Measurements from ENCODE around the gene TCFL5. TPM values are rescaled to one million over a fixed set of nuclear protein-coding genes. Genes with fewer than 3 reads are reported as not detected.

Gene TCFL5
- 10 to 100 TPM in 3 of 12 donors, 1 to 10 TPM in 7, not detected in 2; 7.3 to 15.2 (median 9.0) TPM for polyA plus RNA-seq (ENCODE audit: insufficient read length in 12 of 12)
- long read RNA-seq, donor 1, partial matches to known transcripts, result 0 of 1 reads
- long read RNA-seq, donor 1, other reads (novel, unspliced or antisense), result 0 of 1 reads
- long read RNA-seq, donor 2, partial matches to known transcripts, result 0 of 1 reads
- long read RNA-seq, donor 2, other reads (novel, unspliced or antisense), result 0 of 1 reads
- long read RNA-seq, donor 3, partial matches to known transcripts, result 0 of 1 reads
- long read RNA-seq, donor 3, other reads (novel, unspliced or antisense), result 0 of 1 reads
- long read RNA-seq, donor 4, result 0 reads
- long read RNA-seq, donor 5, partial matches to known transcripts, result 0 of 4 reads
- long read RNA-seq, donor 5, other reads (novel, unspliced or antisense), result 0 of 4 reads
- long read RNA-seq, donor 6, partial matches to known transcripts, result 0 of 1 reads
- long read RNA-seq, donor 6, other reads (novel, unspliced or antisense), result 0 of 1 reads
- long read RNA-seq, donor 7, partial matches to known transcripts, result 0 of 1 reads
- long read RNA-seq, donor 7, other reads (novel, unspliced or antisense), result 0 of 1 reads
- long read RNA-seq, donor 8, partial matches to known transcripts, result 0 of 1 reads
- long read RNA-seq, donor 8, other reads (novel, unspliced or antisense), result 0 of 1 reads
- long read RNA-seq, donor 9, partial matches to known transcripts, result 0 of 1 reads
- long read RNA-seq, donor 9, other reads (novel, unspliced or antisense), result 0 of 1 reads
- long read RNA-seq, donor 10, partial matches to known transcripts, result 0 of 1 reads
- long read RNA-seq, donor 10, other reads (novel, unspliced or antisense), result 0 of 1 reads
- long read RNA-seq, donor 11, partial matches to known transcripts, result 0 of 3 reads
- long read RNA-seq, donor 11, other reads (novel, unspliced or antisense), result 0 of 3 reads

DNA sequence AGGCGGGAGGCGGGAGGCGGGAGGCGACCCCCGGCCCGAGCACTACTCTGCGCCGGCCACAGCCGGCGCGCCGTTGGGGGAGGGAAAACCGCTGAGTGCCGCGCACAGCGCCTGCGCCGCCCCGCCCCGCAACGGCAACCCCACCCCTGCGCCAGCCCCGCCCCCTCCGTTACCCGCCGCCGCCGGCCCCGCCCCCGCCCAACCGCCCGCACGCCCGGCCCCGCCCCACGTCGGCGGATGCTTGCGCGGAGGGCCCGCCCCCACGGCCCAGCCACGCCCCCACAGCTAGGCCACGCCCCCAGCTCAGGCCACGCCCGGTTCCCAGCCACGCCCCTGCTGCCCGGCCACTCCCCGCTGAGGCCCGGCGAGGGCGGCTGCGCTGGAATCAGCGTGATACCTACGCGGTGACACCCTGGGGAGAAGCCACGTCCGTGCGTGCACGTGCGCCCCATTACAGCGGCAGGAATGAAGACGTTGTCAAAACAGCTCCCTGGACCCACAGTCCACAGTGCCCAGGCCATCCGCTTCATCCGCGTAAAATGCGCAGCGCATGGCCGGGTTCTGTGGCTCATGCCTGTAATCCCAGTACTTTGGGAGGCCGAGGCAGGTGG lies at the start of gene TCFL5:
TSS of gene TCFL5 (minus strand) at position 97 of the 611 bp plus-strand sequence. CDS start 152 bp downstream, outside the sequence.
- DNase-seq, result peak; percentile 76

DNA sequence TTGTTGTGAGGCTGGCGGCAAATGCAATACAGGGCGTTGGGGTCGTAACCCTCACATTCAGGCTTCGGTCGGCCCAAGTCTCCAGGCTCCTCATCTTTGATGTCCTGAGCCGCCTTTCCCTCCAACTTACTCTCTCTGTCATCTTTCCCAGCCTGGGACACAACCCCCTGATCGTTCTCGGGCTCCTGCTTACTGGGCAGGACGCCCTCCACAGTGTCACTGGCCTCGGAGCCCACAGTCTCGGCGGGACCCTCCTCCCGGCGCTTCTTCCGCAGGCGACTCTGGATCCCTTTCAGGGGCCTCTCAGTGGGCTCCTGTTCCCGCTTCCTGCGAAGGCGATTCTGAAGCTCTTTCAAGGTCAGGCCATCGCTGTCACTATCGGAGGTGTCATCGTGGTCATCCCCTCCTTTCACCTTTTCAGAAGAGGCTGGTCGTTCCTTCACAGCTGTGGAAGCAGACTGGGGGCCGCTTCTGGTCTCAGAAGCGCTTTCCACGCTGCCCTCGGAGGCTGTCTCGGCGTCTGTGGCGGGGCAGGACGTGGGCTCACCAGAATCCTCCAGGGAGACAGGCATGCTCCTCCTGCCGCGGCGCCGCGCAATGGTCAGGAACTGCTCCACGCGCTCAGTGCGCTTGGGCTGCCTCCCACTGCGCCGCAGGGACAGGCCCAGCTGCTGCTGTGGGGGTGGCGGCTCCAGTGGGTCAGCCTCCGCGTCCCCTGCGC lies 49.3 kb upstream of the TCFL5 start:
- no peak for DNase-seq

DNA sequence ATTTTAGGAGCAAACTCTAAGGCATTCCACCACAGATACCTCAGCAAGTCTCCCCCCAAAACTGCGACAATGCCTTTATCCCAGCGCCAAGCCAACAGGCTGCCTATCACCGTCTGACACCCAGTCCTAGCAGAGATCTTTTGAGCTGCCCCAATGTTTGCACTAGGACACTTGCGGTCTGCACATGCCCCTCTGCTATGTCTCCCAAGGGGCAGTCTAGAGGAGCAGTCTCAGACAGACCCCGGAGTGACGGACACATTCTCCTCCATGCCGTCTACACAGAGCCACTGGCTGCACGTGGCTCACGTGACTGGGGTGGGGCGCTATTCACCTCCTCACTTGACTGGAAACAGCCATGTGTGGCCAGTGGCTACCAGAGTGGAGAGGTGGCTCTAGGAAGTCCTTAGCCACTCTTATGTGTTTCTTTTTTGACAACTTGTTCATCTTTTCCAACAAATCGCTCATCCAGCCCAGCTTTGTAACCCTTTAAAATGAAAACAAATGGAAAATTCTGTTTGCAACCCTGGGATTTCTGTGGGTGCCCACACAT lies 48.7 kb upstream of the TCFL5 start:
- no peak for DNase-seq

DNA sequence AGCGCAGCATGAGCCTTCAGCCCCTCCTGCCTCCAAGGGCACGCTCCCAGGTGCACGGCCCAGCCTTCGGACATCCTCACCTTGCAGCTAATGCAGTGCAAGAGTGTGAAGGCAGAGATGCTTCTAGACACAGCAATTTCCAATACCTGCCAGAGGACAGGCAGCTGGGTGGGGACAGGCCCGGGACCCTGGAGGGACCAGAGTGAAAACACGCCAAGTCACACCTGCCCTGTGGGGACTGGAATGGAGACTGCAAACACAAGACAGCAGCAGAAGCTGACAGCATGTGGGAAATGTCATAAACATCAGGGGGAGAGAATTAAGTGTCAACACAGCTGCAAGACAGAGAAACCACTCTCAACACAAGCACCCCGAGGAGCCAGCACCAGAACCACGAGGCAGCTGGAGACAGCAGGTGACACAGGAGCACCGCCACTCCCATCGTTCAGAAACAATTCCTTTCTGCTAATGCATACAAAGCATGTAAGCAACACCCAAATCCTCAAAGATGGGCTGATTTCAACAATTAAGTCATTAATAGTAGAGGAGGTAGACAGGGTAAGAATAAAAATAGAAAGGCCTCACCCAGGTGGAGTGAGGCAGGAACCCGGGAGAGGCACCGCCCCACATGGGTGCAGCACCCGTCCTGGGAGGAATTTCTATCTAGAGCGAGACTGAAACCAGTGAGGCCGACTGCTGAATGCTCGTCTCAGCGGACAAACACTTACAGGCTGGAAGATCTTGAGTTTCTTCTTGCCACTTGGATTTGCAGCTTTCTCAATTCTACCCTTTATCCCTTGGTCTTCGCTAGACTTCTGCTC lies 47.6 kb upstream of the TCFL5 start:
- no peak for DNase-seq

DNA sequence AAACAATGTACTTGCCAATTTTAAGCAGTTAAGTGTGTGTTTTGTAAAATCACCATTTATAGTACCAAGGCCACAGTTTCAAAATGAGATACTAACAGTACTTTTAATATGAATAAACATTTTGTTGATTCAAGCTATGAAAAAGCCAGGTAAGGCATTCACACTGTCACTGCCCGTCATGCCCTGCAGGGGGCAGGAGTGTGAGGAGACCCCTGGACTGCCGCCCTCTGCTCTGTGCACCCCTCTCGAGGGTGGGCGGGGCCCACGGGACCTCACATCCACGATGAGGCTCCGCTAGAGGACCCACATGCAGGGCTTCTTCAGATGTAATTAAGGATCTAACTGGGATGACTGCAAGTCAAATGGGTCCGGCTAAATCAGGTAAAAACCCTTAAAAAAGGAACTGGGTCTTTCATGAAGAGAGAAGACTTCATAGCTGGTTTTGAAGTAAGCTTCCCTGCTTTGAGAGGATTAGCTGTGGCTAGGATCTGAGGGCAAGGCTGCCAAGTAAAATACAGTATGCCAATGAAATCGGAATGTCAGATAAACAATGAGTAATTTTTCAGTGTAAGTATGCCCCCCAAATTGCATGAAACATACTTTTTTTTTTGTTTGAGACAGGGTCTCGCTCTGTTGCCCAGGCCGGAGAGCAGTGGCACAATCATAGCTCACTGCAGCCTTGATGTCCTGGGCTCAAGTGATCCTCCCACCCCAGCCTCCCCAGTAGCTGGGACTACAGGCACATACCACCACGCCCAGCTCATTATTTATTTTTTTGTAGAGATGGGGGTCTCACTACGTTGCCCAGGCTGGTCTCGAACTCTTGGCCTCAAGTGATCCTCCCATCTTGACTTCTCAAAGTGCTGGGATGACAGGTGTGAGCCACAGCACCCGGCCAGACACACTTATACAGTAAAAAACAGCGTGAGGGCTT lies 46.0 kb upstream of the TCFL5 start:
- no peak for DNase-seq

DNA sequence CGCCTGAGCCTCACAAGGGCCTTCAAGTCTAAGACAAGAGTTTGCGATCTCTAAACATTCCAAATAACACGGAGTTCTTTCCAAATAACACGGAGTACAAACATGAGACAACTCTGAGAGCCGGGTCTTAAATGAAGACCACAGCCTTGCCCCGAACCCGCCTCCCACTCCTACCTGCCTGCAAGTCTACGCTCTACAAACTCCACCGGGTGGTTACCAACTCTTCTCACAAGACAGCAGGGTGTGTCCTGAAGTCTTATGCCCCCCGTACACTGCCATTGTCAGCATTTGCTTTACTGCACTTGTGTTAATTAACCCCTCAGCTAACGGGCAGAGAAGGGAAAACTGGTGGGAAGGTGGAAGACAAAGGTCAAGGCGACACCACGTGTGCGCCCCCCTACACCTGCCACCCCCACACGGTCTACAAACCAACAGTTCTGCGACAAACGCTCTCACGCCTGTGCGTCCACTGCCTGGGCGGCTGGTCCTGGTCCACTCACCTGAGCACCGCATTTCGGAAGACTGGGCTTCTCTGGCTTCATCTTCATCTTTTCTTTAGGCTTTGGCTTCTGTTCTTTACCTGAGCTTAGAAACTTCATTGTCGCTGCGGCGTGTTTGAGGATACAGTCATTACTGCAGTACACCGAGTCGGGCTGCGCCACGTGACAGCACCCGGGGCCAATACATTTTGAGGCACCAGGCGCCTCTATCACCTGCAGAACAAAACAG lies 45.2 kb upstream of the TCFL5 start:
- no peak for DNase-seq

DNA sequence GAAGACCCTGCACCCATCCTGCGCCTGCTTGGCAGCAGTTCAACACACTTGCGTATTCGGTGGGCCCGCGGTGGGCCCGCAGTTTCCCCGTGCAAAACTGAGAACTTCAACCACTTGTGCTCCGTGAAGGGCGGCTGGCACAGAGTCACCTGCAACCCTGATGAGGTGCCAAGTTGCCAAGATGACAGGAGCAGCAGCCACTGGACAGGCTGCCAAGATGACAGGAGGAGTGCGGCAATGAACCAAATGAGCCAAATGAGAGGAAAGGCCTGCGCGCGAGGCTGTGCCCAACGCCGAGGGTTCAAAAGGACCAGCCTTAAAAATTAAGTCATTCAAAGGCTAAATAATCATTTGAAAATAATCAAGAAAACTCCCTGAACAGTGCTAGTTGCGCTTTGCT lies 44.6 kb upstream of the TCFL5 start:
- DNase-seq, result no peak

DNA sequence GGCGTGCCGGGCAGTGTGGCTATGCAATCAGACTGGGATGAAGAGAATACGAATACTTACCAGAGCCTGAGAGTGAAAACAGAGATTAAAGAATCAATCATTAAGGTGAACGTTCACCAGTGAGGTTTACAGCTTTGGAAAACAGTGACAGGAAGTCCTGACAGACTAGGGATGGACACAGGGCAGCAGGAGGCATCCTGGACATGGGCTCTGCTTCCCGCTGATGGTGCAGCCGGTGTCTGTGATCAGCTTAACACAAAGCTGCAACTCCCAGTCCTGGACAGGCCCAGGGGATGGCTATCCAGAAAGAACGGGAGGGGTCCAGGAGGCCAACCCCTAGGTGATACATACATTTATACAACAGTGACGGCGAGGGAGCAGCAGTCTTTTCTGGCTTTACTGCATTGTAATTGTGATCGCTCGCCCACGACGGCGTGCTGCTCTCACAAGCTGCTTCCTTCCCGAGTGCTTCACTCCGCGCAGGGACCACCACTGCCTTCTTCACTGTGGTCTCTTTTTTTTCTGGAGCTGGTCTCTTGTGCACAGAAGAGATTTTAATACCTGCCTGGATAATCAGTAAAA lies 44.0 kb upstream of the TCFL5 start:
- DNase-seq, result no peak

DNA sequence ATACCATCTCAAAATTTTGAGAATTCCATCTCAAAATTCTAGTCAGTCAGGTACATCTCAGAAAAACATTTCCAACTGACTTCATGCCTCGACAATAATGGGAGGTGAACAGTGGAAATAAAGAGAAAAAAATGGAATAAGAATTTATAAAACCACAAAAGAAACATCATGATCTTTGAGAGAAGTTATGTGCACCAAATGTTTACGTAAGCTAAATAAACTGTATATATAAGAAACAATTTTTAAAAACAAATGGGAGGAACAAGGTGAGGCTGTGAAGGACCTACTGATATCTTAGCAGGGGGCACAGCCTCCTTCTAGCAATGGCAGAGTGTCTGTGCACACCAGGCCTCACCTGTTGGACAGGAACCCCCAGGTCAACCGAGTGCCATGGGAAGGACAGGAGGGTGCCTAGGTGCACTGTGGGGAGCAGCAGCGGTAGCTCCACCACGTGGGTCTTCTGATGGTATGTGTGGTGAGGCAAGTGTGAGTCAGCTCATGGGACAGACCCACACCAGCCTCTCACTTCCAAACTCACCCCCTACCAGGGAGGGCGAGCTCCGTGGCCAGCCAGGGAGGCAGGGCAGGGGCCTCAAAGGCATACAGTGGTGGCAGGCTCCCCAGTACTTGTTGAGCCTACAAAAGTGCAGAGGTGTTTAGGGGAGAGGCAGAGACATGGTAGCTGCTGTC lies 41.4 kb upstream of the TCFL5 start:
- DNase-seq, result no peak

DNA sequence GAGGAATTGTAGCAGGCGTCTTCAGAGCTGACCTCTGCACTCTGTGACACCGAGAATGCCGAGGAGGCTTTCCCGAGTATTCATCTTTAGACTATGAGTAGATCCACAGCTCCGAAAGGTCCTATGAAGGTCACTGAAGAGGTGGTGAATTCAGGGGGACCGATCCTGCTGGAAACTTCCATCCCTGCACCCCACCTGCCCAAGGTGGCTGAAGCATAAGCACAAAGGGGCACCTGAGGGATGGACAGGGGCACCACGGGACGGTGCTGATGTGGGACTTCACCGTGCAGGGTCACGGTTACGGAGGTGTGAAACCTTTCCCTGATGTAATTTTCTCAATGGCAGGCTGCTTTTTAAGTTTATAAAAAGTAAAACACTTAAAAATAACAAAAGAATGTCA lies 40.3 kb upstream of the TCFL5 start:
- no peak for DNase-seq

DNA sequence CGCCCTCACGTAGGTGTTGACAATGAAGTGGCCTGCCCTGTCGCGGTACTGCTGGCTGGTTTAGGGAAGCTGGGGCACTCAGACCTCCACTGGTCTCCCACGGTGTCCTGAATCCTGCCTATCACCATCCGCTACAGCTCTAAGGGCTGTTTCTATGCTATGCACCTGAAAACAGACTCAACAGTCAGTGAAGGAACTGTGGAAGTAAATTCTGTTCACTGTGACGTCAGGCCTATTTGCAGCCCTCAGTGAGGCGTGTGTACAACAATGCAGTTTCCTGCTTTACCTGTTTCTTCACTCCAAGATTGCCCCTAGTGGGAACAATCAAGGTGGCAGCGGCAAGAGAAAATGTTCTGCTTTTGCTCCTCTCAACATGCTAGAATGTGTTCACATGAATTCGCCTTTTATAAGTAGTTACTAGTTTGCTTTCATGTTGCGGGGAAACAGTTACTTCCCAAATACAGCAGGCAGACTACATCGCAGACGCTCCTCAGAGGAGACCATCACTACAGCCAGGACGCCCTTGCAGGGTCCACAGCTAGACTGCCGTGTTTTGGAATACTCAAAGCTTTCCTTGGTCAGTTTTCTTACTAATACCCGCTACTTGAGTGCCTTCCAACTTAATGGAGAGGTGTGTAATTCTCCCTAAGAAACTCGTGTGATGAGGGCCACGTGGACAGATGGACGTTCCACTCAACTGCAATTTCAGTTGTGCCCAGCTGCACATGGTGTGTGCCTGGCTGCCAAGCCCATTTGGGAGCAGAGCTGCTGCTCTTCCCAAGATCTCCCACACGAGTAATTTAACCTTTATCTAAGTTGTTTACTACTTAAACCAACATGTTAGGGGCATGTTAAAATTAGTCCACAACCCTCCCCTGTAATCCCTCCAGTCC lies 39.3 kb upstream of the TCFL5 start:
- DNase-seq, result no peak

DNA sequence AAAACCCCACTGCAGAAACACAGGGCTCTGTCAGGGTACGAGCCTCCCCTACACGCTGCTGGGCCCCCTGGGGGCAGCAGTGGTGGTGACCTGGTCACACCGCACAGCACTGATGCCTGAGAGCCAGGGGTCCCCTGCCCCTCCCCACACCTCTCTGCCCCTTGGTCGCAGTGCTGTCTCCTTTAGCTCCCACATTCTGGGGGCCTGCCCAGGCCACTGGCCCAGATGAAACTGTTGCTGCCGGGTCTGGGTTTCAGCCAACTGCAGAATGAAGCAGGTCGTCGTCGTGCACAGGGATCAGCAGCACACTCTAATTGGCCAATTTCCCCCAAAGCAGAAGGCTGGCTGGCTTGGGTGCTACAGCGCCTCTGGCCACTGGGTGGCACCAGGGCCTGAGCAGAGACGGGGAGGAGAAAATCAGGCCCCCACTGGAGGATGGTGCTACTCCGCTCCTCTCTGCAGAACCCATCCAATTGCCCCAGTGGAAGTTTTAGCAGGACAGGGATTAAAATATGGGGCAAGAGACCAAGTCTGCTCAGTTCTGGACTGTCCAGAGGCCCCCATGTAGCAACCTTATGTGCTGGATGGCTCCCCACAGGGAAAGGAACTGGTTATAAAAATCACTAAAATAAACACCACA lies 38.5 kb upstream of the TCFL5 start:
- peak; percentile 76 for DNase-seq

DNA sequence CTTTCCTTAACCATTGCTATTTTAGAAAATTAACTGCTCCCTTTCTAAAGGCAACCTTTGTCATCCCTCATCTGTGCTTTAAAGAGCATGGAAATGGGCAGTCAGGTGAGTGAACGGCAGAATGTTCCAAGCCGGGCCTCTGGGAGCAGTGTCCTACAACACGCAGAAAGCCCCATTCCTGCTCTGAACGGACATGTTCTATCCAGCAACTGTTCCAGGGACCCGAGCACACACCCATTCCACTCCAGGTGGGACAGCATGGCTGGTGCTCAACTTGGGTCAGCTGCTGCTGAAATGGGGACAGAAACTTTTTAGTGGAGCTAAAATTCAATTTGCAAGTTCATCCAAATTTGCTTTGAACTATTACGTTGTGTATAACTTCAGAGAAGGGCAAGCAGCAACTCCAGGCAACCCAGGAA lies 38.0 kb upstream of the TCFL5 start:
- DNase-seq, result peak; percentile 17

DNA sequence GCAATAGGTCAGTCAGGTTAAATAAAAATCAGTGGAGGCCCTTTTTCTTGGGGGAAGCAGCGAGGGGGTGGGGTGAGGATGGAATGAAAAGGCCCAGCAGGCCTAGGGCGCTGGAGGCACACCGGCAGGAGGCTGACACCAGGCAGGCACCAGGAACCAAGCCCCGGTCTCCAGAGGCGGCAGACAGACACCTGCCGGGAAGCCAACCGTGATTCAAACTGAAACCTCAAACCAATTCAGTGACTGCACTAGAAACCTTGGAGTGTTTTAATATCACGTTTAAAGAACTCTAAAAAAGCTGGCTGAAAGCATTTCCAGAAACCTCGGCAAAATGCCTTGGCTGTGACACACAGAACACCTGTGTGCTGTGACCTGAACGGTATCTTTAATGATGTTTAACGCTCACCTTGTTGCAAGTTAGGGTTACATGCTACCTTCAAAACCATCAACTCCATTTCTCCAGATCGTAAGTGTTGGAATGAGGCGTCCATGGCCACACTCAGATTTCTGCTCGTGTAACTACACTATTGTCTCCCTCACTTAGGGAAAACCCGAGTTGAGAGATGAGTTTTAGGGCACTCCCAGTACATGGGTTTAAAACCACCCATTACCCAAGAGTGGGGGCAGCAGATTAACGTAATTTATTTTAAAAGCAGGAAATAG lies 37.5 kb upstream of the TCFL5 start:
- no peak for DNase-seq
